Smooth muscle cell (in vitro differentiated cells): ENCODE measurements around the gene ITLN1. TPM values are rescaled to one million over a fixed set of nuclear protein-coding genes. Genes with fewer than 3 reads are reported as not detected.
"Not testable (repeated sequence)": the region's sequence is repeated elsewhere in the genome, so short reads cannot be mapped to it uniquely, and the experiment has no call there.

ENCODE experiments used
- DNase-seq: peaks from one replicate; lab custom pipeline; 2025; ENCODE audit not compliant: unreplicated experiment; lab: John Stamatoyannopoulos, UW
- H2AFZ ChIP-seq: fragments of 200-600 bp; sonication (generic); 2 replicates; pipeline ENCODE4 v1.6.0; 2016; ENCODE audit warnings: antibody characterized with exemption, low read depth, mild to moderate bottlenecking
- H3F3A ChIP-seq: fragments of 200-600 bp; sonication (generic); 2 replicates; pipeline ENCODE4 v1.6.0; 2017; ENCODE audit warnings: antibody characterized with exemption, low read depth
- H3K27ac ChIP-seq: fragments of 200-600 bp; sonication (generic); 2 replicates; pipeline ENCODE4 v1.5.1; 2016; ENCODE audit warnings: low read depth, mild to moderate bottlenecking
- H3K27me3 ChIP-seq: fragments of 200-600 bp; sonication (generic); 2 replicates; pipeline ENCODE4 v1.6.1; 2016; ENCODE audit warnings: low read depth, mild to moderate bottlenecking
- H3K36me3 ChIP-seq: fragments of 200-600 bp; sonication (generic); 2 replicates; pipeline ENCODE4 v1.5.1; 2016; ENCODE audit warnings: low read depth
- H3K4me1 ChIP-seq: fragments of 200-600 bp; sonication (generic); 2 replicates; pipeline ENCODE4 v1.5.1; 2016; ENCODE audit warnings: low read depth
- H3K4me2 ChIP-seq: fragments of 200-600 bp; sonication (generic); 2 replicates; pipeline ENCODE4 v1.6.0; 2016; ENCODE audit warnings: mild to moderate bottlenecking
- H3K4me3 ChIP-seq: fragments of 200-600 bp; sonication (generic); 2 replicates; pipeline ENCODE4 v1.5.1; 2016; ENCODE audit warnings: mild to moderate bottlenecking
- H3K79me2 ChIP-seq: fragments of 200-600 bp; sonication (generic); 2 replicates; pipeline ENCODE4 v1.6.0; 2016; ENCODE audit warnings: low read depth, mild to moderate bottlenecking
- H3K9ac ChIP-seq: fragments of 200-600 bp; sonication (generic); 2 replicates; pipeline ENCODE4 v1.6.0; 2016; ENCODE audit warnings: low read depth
- H3K9me3 ChIP-seq: fragments of 200-600 bp; sonication (generic); replicated peaks from 2 replicates; pipeline ENCODE4 v1.5.1; 2016; ENCODE audit warnings: low read depth
- H4K20me1 ChIP-seq: fragments of 200-600 bp; sonication (generic); 2 replicates; pipeline ENCODE4 v1.6.0; 2016; ENCODE audit warnings: low read depth
- WGBS: methylation state at CpG from one replicate; pipeline ENCODE4 v1.1.7; 2016; ENCODE audit warnings: low lambda C conversion rate; 5-methylcytosine and 5-hydroxymethylcytosine counted together
- polyA plus RNA-seq: library from polyadenylated mRNA; unstranded; fragments of >200 nt; fragmentation: Nextera tagmentation; extraction: Ambion mirVana; gene quantifications from 2 replicates; pipeline ENCODE4 v1.2.1, GENCODE V29; 2016
- total RNA-seq: library from RNA; depleted of rRNA; stranded (reverse); fragments of >200 nt; gene quantifications from 2 replicates; pipeline ENCODE4 v1.2.3, GENCODE V29; 2014
- TF ChIP-seq, protein P1 (sequence below): fragments of 200-600 bp; sonication (generic); IDR thresholded peaks from 2 replicates; pipeline ENCODE4 v1.5.1; 2017; ENCODE audit warnings: borderline replicate concordance, mild to moderate bottlenecking, antibody characterized with exemption; ENCODE audit not compliant: insufficient read depth, poor library complexity, severe bottlenecking

The ITLN1 gene
- total and polyA plus RNA-seq, 2 experiments from 2014 or later: not detected

DNA sequence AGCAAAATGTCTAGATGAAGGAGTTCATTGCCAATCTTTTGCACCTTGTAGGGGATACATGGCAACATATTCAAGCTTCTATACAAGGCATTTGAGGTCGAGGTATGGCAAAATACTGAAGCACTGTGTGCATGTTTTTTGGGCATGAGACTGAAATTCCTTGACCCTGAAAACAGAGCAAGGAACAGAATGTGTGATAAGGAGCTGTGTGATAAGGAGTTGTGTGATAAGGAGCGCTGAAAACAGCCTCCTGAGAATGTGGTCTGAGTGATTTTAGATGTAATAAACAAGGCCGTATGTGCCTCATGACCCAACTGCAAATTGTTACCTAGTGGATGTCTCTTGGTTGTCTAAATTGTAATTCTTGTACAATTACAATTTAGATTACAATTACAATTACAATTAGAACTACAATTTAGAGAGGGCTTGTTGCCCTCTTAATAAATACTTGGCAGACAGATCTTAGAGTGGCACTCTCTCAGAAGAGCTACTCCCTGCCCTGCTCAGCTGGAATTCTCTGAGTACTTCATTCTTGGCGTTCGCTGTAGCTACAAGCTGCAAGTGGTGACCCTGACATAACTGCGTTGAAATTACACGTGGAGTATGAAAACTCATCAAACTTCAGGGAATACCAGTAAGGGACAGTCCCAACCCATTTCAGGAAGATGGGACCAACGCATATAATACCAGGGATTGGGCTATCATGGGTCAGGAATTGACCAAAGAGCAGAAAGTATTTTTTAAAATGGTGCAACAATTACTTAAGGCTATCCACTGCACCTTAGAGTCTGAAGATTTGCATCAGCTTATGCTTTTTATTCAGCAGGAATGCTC, 20.0 kb upstream of the ITLN1 start:
- DNase-seq: no peak

DNA sequence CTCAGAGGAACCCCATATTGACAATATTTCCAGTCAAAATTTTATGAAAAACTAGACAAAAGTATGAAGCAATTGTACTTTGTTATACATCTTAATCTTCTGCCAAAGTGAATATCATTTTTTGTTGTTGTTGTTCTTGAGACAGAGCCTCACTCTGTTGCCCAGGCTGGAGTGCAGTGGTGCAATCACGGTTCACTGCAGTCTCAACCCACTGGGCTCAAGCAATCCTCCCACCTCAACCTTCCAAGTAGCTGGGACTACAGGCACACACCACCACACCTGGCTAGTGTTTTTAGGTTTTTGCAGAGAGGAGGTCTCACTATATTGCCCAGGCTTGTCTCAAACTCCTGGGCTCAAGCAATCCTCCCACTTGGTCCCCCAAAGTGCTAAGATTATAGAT, 17.3 kb upstream of the ITLN1 start:
- 81% methylated on average over 1 of the region's 1 CpG for WGBS
- H3K4me2 ChIP-seq, H3K4me3 ChIP-seq, H4K20me1 ChIP-seq, H3K4me1 ChIP-seq, DNase-seq, H3K36me3 ChIP-seq, H3K27me3 ChIP-seq, H2AFZ ChIP-seq, H3K27ac ChIP-seq, H3K79me2 ChIP-seq, H3K9ac ChIP-seq, H3K9me3 ChIP-seq, H3F3A ChIP-seq: not testable (repeated sequence)

More for the DNA sequence above, 20.0 kb upstream of the ITLN1 start:
- H3F3A ChIP-seq: no peaks in the 10 kb centered on the region
- H3K9me3 ChIP-seq: no peaks in the 10 kb centered on the region
- TF ChIP-seq, protein P1, sequence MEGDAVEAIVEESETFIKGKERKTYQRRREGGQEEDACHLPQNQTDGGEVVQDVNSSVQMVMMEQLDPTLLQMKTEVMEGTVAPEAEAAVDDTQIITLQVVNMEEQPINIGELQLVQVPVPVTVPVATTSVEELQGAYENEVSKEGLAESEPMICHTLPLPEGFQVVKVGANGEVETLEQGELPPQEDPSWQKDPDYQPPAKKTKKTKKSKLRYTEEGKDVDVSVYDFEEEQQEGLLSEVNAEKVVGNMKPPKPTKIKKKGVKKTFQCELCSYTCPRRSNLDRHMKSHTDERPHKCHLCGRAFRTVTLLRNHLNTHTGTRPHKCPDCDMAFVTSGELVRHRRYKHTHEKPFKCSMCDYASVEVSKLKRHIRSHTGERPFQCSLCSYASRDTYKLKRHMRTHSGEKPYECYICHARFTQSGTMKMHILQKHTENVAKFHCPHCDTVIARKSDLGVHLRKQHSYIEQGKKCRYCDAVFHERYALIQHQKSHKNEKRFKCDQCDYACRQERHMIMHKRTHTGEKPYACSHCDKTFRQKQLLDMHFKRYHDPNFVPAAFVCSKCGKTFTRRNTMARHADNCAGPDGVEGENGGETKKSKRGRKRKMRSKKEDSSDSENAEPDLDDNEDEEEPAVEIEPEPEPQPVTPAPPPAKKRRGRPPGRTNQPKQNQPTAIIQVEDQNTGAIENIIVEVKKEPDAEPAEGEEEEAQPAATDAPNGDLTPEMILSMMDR: no peak
- H3K9ac ChIP-seq: no peak overlapping the region
- no peaks in the 10 kb centered on the region for H3K4me1 ChIP-seq
- H2AFZ ChIP-seq: no peak overlapping the region
- H4K20me1 ChIP-seq: no peaks in the 10 kb centered on the region
- H3K36me3 ChIP-seq: no peaks in the 10 kb centered on the region
- WGBS: 72% methylated on average over 8 of the region's 8 CpGs
- no peak overlapping the region for H3K4me3 ChIP-seq
- no peaks in the 10 kb centered on the region for H3K79me2 ChIP-seq
- H3K4me2 ChIP-seq: no peak overlapping the region
- H3K27ac ChIP-seq: no peak overlapping the region
- H3K27me3 ChIP-seq: no peaks in the 10 kb centered on the region

- Histone ChIP-seq H3K4me3 (no peak overlapping the region), H2AFZ (no peak overlapping the region), H3K27ac (no peak overlapping the region), H3K4me1 (no peaks in the 10 kb centered on the region), H3K9ac (no peak overlapping the region), H3K27me3 (no peaks in the 10 kb centered on the region), H3K36me3 (no peaks in the 10 kb centered on the region), H4K20me1 (no peaks in the 10 kb centered on the region), H3K9me3 (no peaks in the 10 kb centered on the region), H3F3A (no peaks in the 10 kb centered on the region), H3K4me2 (no peak overlapping the region), H3K79me2 (no peaks in the 10 kb centered on the region)
- DNase-seq: no peak
- 93% methylated on average over 2 of the region's 2 CpGs for WGBS
- TF ChIP-seq, protein P1: no peak
These were observed 16.8 kb upstream of the ITLN1 start for GRCh38 chr1:160901768-160902167.

GRCh38 chr1:160900683-160901082, 15.7 kb upstream of the ITLN1 start:
- H3K4me2 ChIP-seq, H3F3A ChIP-seq, H3K9me3 ChIP-seq, H2AFZ ChIP-seq, H3K9ac ChIP-seq, H3K4me3 ChIP-seq, H3K27me3 ChIP-seq, H3K79me2 ChIP-seq, H3K4me1 ChIP-seq, H3K27ac ChIP-seq, DNase-seq, H4K20me1 ChIP-seq, H3K36me3 ChIP-seq: not testable (repeated sequence)
- WGBS: 80% methylated on average over 3 of the region's 3 CpGs

GRCh38 chr1:160894368-160895135, 9.6 kb upstream of the ITLN1 start:
- not testable (repeated sequence) for H3K4me1 ChIP-seq, H3K9me3 ChIP-seq, H3K4me3 ChIP-seq, H3F3A ChIP-seq, H3K9ac ChIP-seq, DNase-seq, H4K20me1 ChIP-seq, H3K79me2 ChIP-seq, H2AFZ ChIP-seq, H3K27ac ChIP-seq, H3K4me2 ChIP-seq, H3K27me3 ChIP-seq, H3K36me3 ChIP-seq
- 95% methylated on average over 18 of the region's 18 CpGs for WGBS
